Purkinje cell (primary cell): ENCODE data around the gene LIPF. TPM values are rescaled to one million over a fixed set of nuclear protein-coding genes. Genes with fewer than 3 reads are reported as not detected.

Source experiments
- polyA plus RNA-seq: library from polyadenylated mRNA; unstranded; fragments of >200 nt; fragmentation: Nextera tagmentation; gene quantifications from 2 replicates; pipeline ENCODE4 v1.2.1, GENCODE V29; 2014

LIPF gene, protein sequence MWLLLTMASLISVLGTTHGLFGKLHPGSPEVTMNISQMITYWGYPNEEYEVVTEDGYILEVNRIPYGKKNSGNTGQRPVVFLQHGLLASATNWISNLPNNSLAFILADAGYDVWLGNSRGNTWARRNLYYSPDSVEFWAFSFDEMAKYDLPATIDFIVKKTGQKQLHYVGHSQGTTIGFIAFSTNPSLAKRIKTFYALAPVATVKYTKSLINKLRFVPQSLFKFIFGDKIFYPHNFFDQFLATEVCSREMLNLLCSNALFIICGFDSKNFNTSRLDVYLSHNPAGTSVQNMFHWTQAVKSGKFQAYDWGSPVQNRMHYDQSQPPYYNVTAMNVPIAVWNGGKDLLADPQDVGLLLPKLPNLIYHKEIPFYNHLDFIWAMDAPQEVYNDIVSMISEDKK
- polyA plus RNA-seq = not detected in 2 replicates

DNA sequence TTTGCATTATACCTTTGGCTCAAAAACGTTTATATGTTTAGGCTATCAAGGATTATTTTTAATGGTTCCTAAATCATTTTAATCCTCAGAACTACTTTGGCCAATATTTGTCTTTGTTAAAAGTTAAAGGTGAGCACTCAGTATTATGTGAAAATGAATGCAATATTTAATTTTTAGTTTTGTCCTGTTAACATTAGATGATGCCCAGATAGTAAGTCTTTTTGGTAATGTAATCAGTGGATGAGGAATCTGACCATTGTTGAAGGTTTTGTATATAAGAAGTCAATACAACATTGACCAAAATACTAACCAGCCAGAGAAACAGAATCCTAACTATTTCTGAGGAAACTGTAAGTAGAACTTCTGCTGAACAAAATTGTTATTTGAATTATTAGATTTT lies at the start of gene LIPF:
LIPF (plus strand) TSS at position 301 of the 400 bp plus-strand sequence. CDS start 2,856 bp downstream, outside the sequence.

DNA sequence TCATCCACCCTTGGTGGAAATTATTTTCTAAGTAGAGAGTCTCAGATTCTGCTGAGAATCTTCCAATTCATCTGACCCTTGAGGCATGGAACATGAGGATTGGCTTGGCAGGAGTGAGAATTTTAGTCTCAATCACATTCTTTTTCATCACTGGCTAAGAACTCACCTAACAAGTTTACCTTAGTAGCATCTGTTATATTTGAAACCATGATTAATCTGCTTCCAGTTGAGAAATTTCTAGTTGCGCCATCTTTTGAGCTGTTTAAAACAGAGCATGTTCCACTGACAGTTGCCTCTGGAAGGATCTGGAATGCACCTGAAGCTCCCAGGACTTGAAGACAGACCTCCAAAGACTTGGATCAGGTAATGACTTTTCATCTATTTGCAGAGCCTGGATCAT lies 41.7 kb downstream of the LIPF start, which contains the start of gene LIPK:
LIPK (plus strand) TSS at position 292 of the 400 bp plus-strand sequence. CDS start 18,295 bp downstream, outside the sequence.

Other genes with a start within 250 kb of the LIPF start
- gene RNLS, start 81.1 kb upstream of the LIPF start, polyA plus RNA-seq = 9.4 and 12.3 TPM in 2 replicates
- gene LIPJ, start 77.7 kb upstream of the LIPF start, polyA plus RNA-seq = not detected in 2 replicates
- gene LIPK, start 41.8 kb downstream of the LIPF start, polyA plus RNA-seq = not detected in 2 replicates
- gene LIPN, start 95.6 kb downstream of the LIPF start, polyA plus RNA-seq = not detected in 2 replicates
- not detected in 2 replicates for gene LIPM, start 138.3 kb downstream of the LIPF start, polyA plus RNA-seq
- gene ANKRD22, start 187.4 kb downstream of the LIPF start, polyA plus RNA-seq = not detected in 2 replicates
- 16.4 and 24.9 TPM in 2 replicates for gene STAMBPL1, start 215.8 kb downstream of the LIPF start, polyA plus RNA-seq